DOHH2 (cell line): Measurements from ENCODE around the gene TRIM56.

Experiments used
- EZH2phosphoT487 ChIP-seq: fragments of 200-600 bp; sonication (generic); IDR thresholded peaks from 2 replicates; pipeline ENCODE4 v1.6.1; 2017; ENCODE audit warnings: borderline replicate concordance, mild to moderate bottlenecking, antibody characterized with exemption, low read length, moderate library complexity, mixed read lengths
- TF ChIP-seq, protein P1 (sequence below): fragments of 200-600 bp; sonication (generic); IDR thresholded peaks from one replicate; pipeline ENCODE4 v1.5.1; 2014; ENCODE audit warnings: antibody characterized with exemption, mild to moderate bottlenecking, low read depth, low read length; ENCODE audit not compliant: poor library complexity, severe bottlenecking

DNA sequence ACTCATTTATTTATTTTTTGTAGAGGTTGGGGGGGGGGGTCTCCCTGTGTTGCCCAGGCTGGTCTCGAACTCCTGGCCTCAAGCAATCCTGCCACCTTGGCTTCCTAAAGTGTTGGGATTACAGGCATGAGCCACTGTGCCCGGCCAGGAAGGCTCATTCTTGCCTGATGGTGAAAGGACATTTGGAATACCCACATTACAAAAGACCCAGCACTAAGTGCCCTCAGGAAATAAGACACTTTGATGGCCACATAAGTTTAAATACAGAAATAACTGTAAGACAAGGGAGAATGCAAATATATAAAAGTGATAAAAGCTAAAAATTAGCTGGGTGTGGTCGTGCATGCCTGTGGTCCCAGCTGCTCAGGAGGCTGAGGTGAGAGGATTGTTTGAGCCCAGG lies 33.6 kb downstream of the TRIM56 start:
- TF ChIP-seq, protein P1, sequence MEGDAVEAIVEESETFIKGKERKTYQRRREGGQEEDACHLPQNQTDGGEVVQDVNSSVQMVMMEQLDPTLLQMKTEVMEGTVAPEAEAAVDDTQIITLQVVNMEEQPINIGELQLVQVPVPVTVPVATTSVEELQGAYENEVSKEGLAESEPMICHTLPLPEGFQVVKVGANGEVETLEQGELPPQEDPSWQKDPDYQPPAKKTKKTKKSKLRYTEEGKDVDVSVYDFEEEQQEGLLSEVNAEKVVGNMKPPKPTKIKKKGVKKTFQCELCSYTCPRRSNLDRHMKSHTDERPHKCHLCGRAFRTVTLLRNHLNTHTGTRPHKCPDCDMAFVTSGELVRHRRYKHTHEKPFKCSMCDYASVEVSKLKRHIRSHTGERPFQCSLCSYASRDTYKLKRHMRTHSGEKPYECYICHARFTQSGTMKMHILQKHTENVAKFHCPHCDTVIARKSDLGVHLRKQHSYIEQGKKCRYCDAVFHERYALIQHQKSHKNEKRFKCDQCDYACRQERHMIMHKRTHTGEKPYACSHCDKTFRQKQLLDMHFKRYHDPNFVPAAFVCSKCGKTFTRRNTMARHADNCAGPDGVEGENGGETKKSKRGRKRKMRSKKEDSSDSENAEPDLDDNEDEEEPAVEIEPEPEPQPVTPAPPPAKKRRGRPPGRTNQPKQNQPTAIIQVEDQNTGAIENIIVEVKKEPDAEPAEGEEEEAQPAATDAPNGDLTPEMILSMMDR, result no peak
- no peak for TF ChIP-seq EZH2phosphoT487
